Measurements from ENCODE around the gene HPS6.
"Not testable (repeated sequence)": the region's sequence is repeated elsewhere in the genome, so short reads cannot be mapped to it uniquely, and the experiment has no call there.

The HPS6 gene

DNA sequence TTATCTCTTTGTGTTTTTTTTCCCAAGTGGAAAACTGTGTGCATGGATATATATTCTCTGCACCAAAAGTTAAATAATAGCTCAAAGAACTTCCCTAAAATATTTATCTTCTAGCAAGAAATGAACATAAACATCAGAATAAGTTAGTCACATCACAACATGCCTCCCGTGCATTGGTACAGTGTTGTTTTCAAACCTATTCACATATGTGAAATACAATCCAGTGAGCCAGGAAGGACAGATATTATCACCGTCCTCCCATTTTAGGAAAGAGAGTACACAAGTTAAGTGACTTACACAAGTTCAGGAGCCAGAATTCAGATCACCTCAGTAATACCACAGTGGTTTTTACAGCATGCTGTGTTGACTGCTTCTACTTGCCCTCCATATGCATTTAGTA, 31.4 kb upstream of the HPS6 start:
- no peak overlapping the region for H3K4me3 ChIP-seq (ENCODE audit: control insufficient read depth, low read depth, low read length)
- DNase-seq (ENCODE audit: low read depth), result no peak
- TF ChIP-seq, protein P1, sequence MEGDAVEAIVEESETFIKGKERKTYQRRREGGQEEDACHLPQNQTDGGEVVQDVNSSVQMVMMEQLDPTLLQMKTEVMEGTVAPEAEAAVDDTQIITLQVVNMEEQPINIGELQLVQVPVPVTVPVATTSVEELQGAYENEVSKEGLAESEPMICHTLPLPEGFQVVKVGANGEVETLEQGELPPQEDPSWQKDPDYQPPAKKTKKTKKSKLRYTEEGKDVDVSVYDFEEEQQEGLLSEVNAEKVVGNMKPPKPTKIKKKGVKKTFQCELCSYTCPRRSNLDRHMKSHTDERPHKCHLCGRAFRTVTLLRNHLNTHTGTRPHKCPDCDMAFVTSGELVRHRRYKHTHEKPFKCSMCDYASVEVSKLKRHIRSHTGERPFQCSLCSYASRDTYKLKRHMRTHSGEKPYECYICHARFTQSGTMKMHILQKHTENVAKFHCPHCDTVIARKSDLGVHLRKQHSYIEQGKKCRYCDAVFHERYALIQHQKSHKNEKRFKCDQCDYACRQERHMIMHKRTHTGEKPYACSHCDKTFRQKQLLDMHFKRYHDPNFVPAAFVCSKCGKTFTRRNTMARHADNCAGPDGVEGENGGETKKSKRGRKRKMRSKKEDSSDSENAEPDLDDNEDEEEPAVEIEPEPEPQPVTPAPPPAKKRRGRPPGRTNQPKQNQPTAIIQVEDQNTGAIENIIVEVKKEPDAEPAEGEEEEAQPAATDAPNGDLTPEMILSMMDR (conservative IDR thresholded peaks at IDR 0.05; ENCODE audit: control insufficient read depth, insufficient read depth, low read depth, low read length), result no peak

DNA sequence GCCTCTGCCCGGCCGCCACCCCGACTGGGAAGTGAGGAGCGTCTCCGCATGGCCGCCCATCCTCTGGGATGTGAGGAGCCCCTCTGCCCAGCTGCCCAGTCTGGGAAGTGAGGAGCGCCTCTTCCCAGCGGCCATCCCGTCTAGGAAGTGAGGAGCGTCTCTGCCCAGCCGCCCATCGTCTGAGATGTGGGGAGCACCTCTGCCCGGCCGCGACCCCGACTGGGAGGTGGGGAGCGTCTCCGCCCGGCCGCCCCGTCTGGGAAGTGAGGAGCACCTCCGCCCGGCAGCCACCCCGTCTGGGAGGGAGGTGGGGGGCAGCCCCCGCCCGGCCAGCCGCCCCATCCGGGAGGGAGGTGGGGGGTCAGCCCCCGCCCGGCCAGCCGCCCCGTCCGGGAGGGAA, 29.3 kb upstream of the HPS6 start:
- not testable (repeated sequence) for DNase-seq (ENCODE audit: low read depth); H3K4me3 ChIP-seq (ENCODE audit: control insufficient read depth, low read depth, low read length)

DNA sequence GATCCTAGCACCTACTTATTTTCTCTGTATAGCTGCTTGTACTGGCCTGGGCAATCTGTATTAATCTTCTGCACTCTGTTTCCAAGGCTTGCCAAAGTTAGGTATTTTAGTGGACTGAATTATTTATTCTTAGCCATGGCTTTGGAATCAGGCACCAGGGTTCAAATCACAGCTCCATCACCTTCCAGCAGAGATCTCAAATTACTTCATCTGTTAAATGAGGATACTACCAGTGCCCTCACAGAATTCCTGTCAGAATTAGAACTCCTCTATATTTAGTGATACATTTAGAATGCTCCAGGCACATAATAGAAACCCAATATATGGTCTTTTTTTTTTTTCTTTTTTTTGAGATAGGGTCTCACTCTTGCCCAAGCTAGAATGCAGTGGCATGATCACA, 26.7 kb upstream of the HPS6 start:
- DNase-seq (ENCODE audit: low read depth), result no peak
- H3K4me3 ChIP-seq (ENCODE audit: control insufficient read depth, low read depth, low read length), result no peak overlapping the region
- TF ChIP-seq, protein P1 (conservative IDR thresholded peaks at IDR 0.05; ENCODE audit: control insufficient read depth, insufficient read depth, low read depth, low read length), result no peak

DNA sequence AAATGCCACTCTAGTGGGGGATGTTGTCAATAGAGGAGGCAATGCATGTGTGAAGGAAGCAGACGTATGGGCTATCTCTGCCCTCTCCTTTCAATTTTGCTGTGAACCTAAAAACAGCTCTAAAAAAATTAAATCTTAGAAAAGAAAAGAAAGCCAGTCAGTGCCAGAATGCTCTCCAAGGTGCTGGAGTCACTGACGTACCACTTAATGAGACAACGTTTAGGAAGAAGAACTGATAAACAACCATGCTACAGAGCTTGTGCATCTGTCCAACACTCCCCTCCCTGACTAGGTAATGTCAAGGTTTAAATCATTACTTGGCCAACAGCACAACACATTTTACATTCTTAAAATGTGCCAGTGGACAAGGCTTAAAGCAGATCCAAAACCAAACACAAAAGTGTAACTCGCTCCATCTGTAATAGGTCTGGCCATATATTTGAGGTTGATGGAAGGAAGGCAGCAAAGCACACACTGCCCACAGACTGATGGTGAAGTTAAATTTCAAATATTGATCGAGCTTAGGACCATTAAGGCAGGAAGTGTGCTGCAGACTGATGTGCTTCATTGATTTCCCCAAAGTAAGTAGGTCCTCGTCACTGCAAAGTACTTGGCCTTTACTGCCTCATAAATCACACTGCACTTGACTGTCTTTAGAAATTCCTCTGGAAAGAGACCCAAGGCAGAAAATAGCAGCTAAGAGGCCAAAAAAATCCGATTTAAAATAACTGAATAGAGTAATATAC, 24.7 kb upstream of the HPS6 start:
- no peak overlapping the region for H3K4me3 ChIP-seq (ENCODE audit: control insufficient read depth, low read depth, low read length)
- no peak for DNase-seq (ENCODE audit: low read depth)
- TF ChIP-seq, protein P1 (conservative IDR thresholded peaks at IDR 0.05; ENCODE audit: control insufficient read depth, insufficient read depth, low read depth, low read length), result no peak

DNA sequence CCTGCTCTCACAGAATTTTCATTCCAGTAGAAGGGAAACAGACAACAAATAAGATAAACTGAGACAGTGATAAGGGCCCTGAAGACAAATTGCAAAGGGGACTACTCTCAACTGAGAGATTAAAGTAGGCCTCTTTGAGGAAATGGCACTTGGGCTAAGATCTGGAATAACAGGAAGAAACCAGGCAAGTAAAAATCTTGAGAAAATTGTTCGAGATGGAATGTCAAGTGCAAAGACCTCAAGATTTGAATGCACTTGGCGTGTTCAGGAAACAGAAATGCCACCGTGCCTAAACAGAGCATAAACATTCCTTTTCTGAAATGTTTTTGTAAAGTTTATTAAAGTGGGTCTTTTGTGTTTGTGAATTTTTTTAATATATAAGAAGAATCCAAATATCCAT, 19.9 kb upstream of the HPS6 start:
- TF ChIP-seq, protein P1 (conservative IDR thresholded peaks at IDR 0.05; ENCODE audit: control insufficient read depth, insufficient read depth, low read depth, low read length), result no peak
- DNase-seq (ENCODE audit: low read depth), result no peak
- H3K4me3 ChIP-seq (ENCODE audit: control insufficient read depth, low read depth, low read length), result no peak overlapping the region

DNA sequence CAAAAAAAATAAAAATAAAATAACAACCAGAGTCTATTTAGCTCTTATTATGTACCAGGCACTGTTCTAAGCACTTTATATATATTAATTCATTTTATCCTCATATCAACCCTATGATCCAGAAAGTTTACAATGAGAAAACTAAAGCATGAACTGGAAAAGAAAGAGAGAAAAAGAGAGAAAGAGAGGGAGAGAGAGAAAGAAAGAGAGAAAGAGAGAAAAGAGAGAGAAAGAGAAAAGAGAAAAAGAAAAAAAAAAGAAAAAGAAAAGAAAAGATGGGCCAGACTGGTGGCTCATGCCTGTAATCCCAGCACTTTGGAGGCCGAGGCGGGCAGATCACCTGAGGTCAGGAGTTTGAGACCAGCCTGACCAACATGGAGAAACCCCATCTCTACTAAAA, 19.1 kb upstream of the HPS6 start:
- no peak overlapping the region for H3K4me3 ChIP-seq (ENCODE audit: control insufficient read depth, low read depth, low read length)
- TF ChIP-seq, protein P1 (conservative IDR thresholded peaks at IDR 0.05; ENCODE audit: control insufficient read depth, insufficient read depth, low read depth, low read length), result no peak
- no peak for DNase-seq (ENCODE audit: low read depth)

DNA sequence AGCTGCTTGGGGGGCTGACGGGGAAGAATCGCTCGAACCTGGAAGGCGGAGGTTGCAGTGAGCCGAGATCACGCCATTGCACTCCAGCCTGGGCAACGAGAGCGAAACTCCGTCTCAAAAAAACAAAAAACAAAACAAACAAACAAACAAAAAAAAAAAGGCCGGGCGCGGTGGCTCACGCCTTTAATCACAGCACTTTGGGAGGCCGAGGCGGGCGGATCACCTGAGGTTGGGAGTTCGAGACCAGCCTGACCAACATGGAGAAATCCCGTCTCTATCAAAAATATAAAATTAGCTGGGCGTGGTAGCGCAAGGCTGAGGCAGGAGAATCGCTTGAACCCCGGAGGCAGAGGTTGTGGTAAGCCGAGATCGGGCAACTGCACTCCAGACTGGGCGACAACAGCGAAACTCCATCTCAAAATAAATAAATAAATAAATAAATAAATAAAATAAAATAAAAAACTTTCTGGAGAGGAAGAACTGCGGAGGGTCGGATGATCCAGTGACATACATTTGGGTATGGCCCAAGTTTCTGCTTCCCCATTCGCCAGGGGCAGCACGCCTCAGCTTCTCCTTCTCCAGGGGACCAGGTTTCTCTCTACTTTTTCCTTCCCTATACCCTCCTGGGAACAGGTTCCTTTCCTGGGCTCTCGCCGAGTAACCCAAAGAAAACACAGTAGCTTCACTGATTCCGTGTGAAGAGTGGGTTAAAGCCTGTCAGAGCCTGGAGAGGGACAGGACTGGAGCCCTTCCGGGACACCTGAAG, 10.1 kb upstream of the HPS6 start:
- not testable (repeated sequence) for DNase-seq (ENCODE audit: low read depth)
- H3K4me3 ChIP-seq (ENCODE audit: control insufficient read depth, low read depth, low read length), result peak overlapping the region; percentile 86
